OCI-LY1 (cell line): ENCODE measurements around the gene APOF.

Experiments
- H2AFZ ChIP-seq: fragments of 200-600 bp; sonication (generic), shearing (Covaris generic); 2 replicates; pipeline ENCODE4 v1.6.0; 2014; ENCODE audit warnings: antibody characterized with exemption, mild to moderate bottlenecking, low read length
- H3F3A ChIP-seq: fragments of 200-600 bp; sonication (generic), shearing (Covaris generic); 2 replicates; pipeline ENCODE4 v1.6.0; 2014; ENCODE audit warnings: mild to moderate bottlenecking, antibody characterized with exemption, low read length, moderate library complexity; ENCODE audit not compliant: insufficient read depth
- H3K27ac ChIP-seq: fragments of 200-600 bp; sonication (generic); 2 replicates; pipeline ENCODE4 v1.5.1; 2014; ENCODE audit warnings: low read length, mixed run types, mild to moderate bottlenecking, low read depth; ENCODE audit not compliant: poor library complexity, severe bottlenecking
- H3K27me3 ChIP-seq: fragments of 200-600 bp; sonication (generic); 2 replicates; pipeline ENCODE4 v1.6.0; 2014; ENCODE audit warnings: antibody characterized with exemption, mild to moderate bottlenecking, low read length, moderate library complexity; ENCODE audit not compliant: insufficient read depth
- H3K36me3 ChIP-seq: fragments of 200-600 bp; sonication (generic); 2 replicates; pipeline ENCODE4 v1.6.1; 2014; ENCODE audit warnings: mild to moderate bottlenecking, antibody characterized with exemption, low read length, moderate library complexity, mixed read lengths; ENCODE audit not compliant: insufficient read depth
- H3K4me1 ChIP-seq: fragments of 200-600 bp; sonication (generic); 2 replicates; pipeline ENCODE4 v1.5.1; 2014; ENCODE audit warnings: mild to moderate bottlenecking, low read length, moderate library complexity; ENCODE audit not compliant: insufficient read depth, severe bottlenecking
- H3K4me2 ChIP-seq: fragments of 200-600 bp; sonication (generic), shearing (Covaris generic); 2 replicates; pipeline ENCODE4 v1.6.1; 2014; ENCODE audit warnings: low read length
- H3K4me3 ChIP-seq: fragments of 200-600 bp; sonication (generic); 2 replicates; pipeline ENCODE4 v1.5.1; 2014; ENCODE audit warnings: low read length, low read depth, mild to moderate bottlenecking, mixed read lengths; ENCODE audit not compliant: poor library complexity, severe bottlenecking
- H3K79me2 ChIP-seq: fragments of 200-600 bp; shearing (Covaris generic); 2 replicates; pipeline ENCODE4 v1.6.1; 2016; ENCODE audit warnings: mixed run types, low read length, mixed read lengths; ENCODE audit not compliant: insufficient read depth
- H3K9ac ChIP-seq: fragments of 200-600 bp; sonication (generic), shearing (Covaris generic); 2 replicates; pipeline ENCODE4 v1.6.1; 2014; ENCODE audit warnings: mild to moderate bottlenecking, low read length, mixed read lengths
- H3K9me2 ChIP-seq: fragments of 200-600 bp; sonication (generic), shearing (Covaris generic); 2 replicates; pipeline ENCODE4 v1.6.1; 2014; ENCODE audit warnings: low read depth, mild to moderate bottlenecking, low read length, mixed read lengths
- H3K9me3 ChIP-seq: fragments of 200-600 bp; shearing (Covaris generic); 2 replicates; pipeline ENCODE4 v1.6.1; 2014; ENCODE audit warnings: low read length, mixed read lengths
- H4K20me1 ChIP-seq: fragments of 200-600 bp; sonication (generic), shearing (Covaris generic); 2 replicates; pipeline ENCODE4 v1.6.0; 2016; ENCODE audit warnings: mild to moderate bottlenecking, low read length; ENCODE audit not compliant: insufficient read depth
- EZH2 ChIP-seq: fragments of 200-600 bp; sonication (generic), shearing (Covaris generic); IDR thresholded peaks from 2 replicates; pipeline ENCODE4 v1.8.0; 2017; ENCODE audit warnings: borderline replicate concordance, mixed run types, mild to moderate bottlenecking, antibody characterized with exemption, low read length, moderate library complexity, mixed read lengths
- TF ChIP-seq, protein P1 (sequence below): fragments of 200-600 bp; sonication (generic), shearing (Covaris generic); IDR thresholded peaks from 2 replicates; pipeline ENCODE4 v1.5.1; 2017; ENCODE audit warnings: mild to moderate bottlenecking, antibody characterized with exemption, low read length, moderate library complexity, mixed read lengths

The APOF gene

GRCh38 chr12:56366948-56367347 is 4.3 kb upstream of the APOF start:
- H3K79me2 ChIP-seq, result no peaks in the 10 kb centered on the region
- H3K4me2 ChIP-seq, result no peak overlapping the region
- TF ChIP-seq EZH2, result no peak
- TF ChIP-seq, protein P1, sequence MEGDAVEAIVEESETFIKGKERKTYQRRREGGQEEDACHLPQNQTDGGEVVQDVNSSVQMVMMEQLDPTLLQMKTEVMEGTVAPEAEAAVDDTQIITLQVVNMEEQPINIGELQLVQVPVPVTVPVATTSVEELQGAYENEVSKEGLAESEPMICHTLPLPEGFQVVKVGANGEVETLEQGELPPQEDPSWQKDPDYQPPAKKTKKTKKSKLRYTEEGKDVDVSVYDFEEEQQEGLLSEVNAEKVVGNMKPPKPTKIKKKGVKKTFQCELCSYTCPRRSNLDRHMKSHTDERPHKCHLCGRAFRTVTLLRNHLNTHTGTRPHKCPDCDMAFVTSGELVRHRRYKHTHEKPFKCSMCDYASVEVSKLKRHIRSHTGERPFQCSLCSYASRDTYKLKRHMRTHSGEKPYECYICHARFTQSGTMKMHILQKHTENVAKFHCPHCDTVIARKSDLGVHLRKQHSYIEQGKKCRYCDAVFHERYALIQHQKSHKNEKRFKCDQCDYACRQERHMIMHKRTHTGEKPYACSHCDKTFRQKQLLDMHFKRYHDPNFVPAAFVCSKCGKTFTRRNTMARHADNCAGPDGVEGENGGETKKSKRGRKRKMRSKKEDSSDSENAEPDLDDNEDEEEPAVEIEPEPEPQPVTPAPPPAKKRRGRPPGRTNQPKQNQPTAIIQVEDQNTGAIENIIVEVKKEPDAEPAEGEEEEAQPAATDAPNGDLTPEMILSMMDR, result no peak
- H3F3A ChIP-seq, result no peaks in the 10 kb centered on the region
- peak overlapping the region; percentile 1 for H3K27ac ChIP-seq
- no peaks in the 10 kb centered on the region for H3K9me2 ChIP-seq
- peaks cover 5% of the 10 kb centered on the region; the same call in 1 of the 2 replicates for H3K9me3 ChIP-seq
- no peaks in the 10 kb centered on the region for H4K20me1 ChIP-seq
- H3K4me3 ChIP-seq, result no peak overlapping the region
- H3K4me1 ChIP-seq, result no peaks in the 10 kb centered on the region
- no peak overlapping the region for H2AFZ ChIP-seq
- no peak overlapping the region for H3K9ac ChIP-seq
- no peaks in the 10 kb centered on the region for H3K36me3 ChIP-seq
- no peaks in the 10 kb centered on the region for H3K27me3 ChIP-seq

- no peak for TF ChIP-seq EZH2
- TF ChIP-seq, protein P1, result no peak
- Histone ChIP-seq H3K4me1 (peaks cover 24% of the 10 kb centered on the region), H3K9me3 (no peaks in the 10 kb centered on the region), H3F3A (no peaks in the 10 kb centered on the region), H3K4me3 (no peak overlapping the region), H3K9ac (no peak overlapping the region), H4K20me1 (no peaks in the 10 kb centered on the region), H3K9me2 (no peaks in the 10 kb centered on the region), H3K79me2 (peaks cover 10% of the 10 kb centered on the region), H3K27me3 (no peaks in the 10 kb centered on the region), H2AFZ (no peak overlapping the region), H3K36me3 (no peaks in the 10 kb centered on the region), H3K4me2 (no peak overlapping the region), H3K27ac (peak overlapping the region; percentile 8)
Observed at GRCh38 chr12:56361487-56362129, 1.0 kb downstream of the APOF start.

- no peaks in the 10 kb centered on the region for H3K9me3 ChIP-seq
- H3K4me2 ChIP-seq, result peak within 1 kb of the TSS; percentile 83
- H3K27me3 ChIP-seq, result no peaks in the 10 kb centered on the region
- no peaks in the 10 kb centered on the region for H4K20me1 ChIP-seq
- no peaks in the 10 kb centered on the region for H3K9me2 ChIP-seq
- H3K4me3 ChIP-seq, result peak within 1 kb of the TSS; percentile 84
- H3K79me2 ChIP-seq, result peaks cover 10% of the 10 kb centered on the region
- H3K4me1 ChIP-seq, result peaks cover 24% of the 10 kb centered on the region
- peak within 1 kb of the TSS; percentile 65 for H3K27ac ChIP-seq
- peaks cover 12% of the 10 kb centered on the region; the same call in 1 of the 2 replicates for H3K36me3 ChIP-seq
- no peaks in the 10 kb centered on the region for H3F3A ChIP-seq
- H2AFZ ChIP-seq, result no peak within 1 kb of the TSS
- no peak for TF ChIP-seq EZH2
- TF ChIP-seq, protein P1, result no peak
- peak within 1 kb of the TSS; percentile 81 for H3K9ac ChIP-seq
Observed at GRCh38 chr12:56359851-56360767, 2.5 kb downstream of the APOF start, which contains the start of gene STAT2. STAT2 (minus strand) TSS chr12:56360107; CDS start chr12:56356571, 3,536 bp downstream.
